Endothelial cell (in vitro differentiated cells): ENCODE measurements around the gene TRAF3IP1. TPM values are rescaled to one million over a fixed set of nuclear protein-coding genes. Genes with fewer than 3 reads are reported as not detected.
A peak's percentile ranks its signal among the peaks of the same experiment; 100 is the strongest.

Experiments used
- DNase-seq: peaks from one replicate; pipeline ENCODE4 v3.0.0; 2021; ENCODE audit warnings: low spot score
- H3K27ac Mint-ChIP-seq: one replicate; pipeline ENCODE4 v1.8.0; 2021; ENCODE audit warnings: mixed read lengths, inconsistent platforms; ENCODE audit not compliant: unreplicated experiment
- H3K27me3 Mint-ChIP-seq: one replicate; pipeline ENCODE4 v1.8.0; 2021; ENCODE audit warnings: mild to moderate bottlenecking, moderate library complexity, mixed read lengths, inconsistent platforms; ENCODE audit not compliant: unreplicated experiment
- H3K36me3 Mint-ChIP-seq: one replicate; pipeline ENCODE4 v1.8.0; 2021; ENCODE audit warnings: mild to moderate bottlenecking, low read depth, mixed read lengths, inconsistent platforms; ENCODE audit not compliant: unreplicated experiment
- H3K4me1 Mint-ChIP-seq: one replicate; pipeline ENCODE4 v1.8.0; 2021; ENCODE audit warnings: mild to moderate bottlenecking, mixed read lengths, inconsistent platforms; ENCODE audit not compliant: unreplicated experiment
- H3K4me3 Mint-ChIP-seq: one replicate; pipeline ENCODE4 v1.8.0; 2021; ENCODE audit warnings: mild to moderate bottlenecking, mixed read lengths, inconsistent platforms; ENCODE audit not compliant: unreplicated experiment
- H3K9me3 Mint-ChIP-seq: one replicate; pipeline ENCODE4 v1.8.0; 2021; ENCODE audit warnings: mixed read lengths, inconsistent platforms; ENCODE audit not compliant: unreplicated experiment
- CTCF ChIP-seq: fragments of 200-600 bp; sonication (generic); IDR thresholded peaks from one replicate; pipeline ENCODE4 v1.5.0; 2021; ENCODE audit warnings: antibody characterized with exemption; ENCODE audit not compliant: unreplicated experiment
- total RNA-seq: library from RNA; stranded (reverse); fragmentation: NEBNext Ultra II Directional; extraction: Animal tissue kit (Norgen Biotek cat#: 25700); gene quantifications from one replicate; pipeline ENCODE4 v1.2.1, GENCODE V29; 2021; ENCODE audit not compliant: unreplicated experiment

TRAF3IP1 gene
- total RNA-seq, 1 donor from 2014 or later = 17.1 TPM

GRCh38 chr2:238313289-238313990 is 6.9 kb upstream of the TRAF3IP1 start:
- Mint-ChIP-seq H3K4me1 (no peaks in the 10 kb centered on the region), H3K9me3 (no peaks in the 10 kb centered on the region)

GRCh38 chr2:238313991-238314350 is 6.3 kb upstream of the TRAF3IP1 start:
- Mint-ChIP-seq H3K9me3 (no peaks in the 10 kb centered on the region), H3K4me1 (no peaks in the 10 kb centered on the region), H3K4me3 (no peak overlapping the region), H3K36me3 (no peaks in the 10 kb centered on the region), H3K27ac (no peak overlapping the region), H3K27me3 (peaks cover under 1% of the 10 kb centered on the region)
- DNase-seq = no peak
- TF ChIP-seq CTCF = no peak

More at GRCh38 chr2:238313289-238313990, 6.9 kb upstream of the TRAF3IP1 start:
- Mint-ChIP-seq H3K4me3 (no peak overlapping the region), H3K27ac (no peak overlapping the region), H3K27me3 (no peaks in the 10 kb centered on the region), H3K36me3 (no peaks in the 10 kb centered on the region)
- no peak for DNase-seq
- TF ChIP-seq CTCF = no peak

GRCh38 chr2:238314576-238314975 is 5.7 kb upstream of the TRAF3IP1 start:
- DNase-seq = no peak
- H3K4me3 Mint-ChIP-seq = no peak overlapping the region
- no peaks in the 10 kb centered on the region for H3K9me3 Mint-ChIP-seq
- H3K27me3 Mint-ChIP-seq = peaks cover 5% of the 10 kb centered on the region
- H3K36me3 Mint-ChIP-seq = no peaks in the 10 kb centered on the region
- TF ChIP-seq CTCF = no peak
- no peak overlapping the region for H3K27ac Mint-ChIP-seq
- H3K4me1 Mint-ChIP-seq = peaks cover 3% of the 10 kb centered on the region

- DNase-seq = no peak
- Mint-ChIP-seq H3K36me3 (no peaks in the 10 kb centered on the region), H3K27ac (no peak overlapping the region), H3K9me3 (no peaks in the 10 kb centered on the region), H3K4me1 (peaks cover 6% of the 10 kb centered on the region), H3K4me3 (no peak overlapping the region), H3K27me3 (peaks cover 7% of the 10 kb centered on the region)
- TF ChIP-seq CTCF = no peak
Measured at GRCh38 chr2:238315031-238315595, 5.2 kb upstream of the TRAF3IP1 start.

- no peaks in the 10 kb centered on the region for H3K9me3 Mint-ChIP-seq
- TF ChIP-seq CTCF = no peak
- peak; percentile 33 for DNase-seq
- H3K36me3 Mint-ChIP-seq = peaks cover 10% of the 10 kb centered on the region
- H3K4me3 Mint-ChIP-seq = peak overlapping the region; percentile 91
- H3K27me3 Mint-ChIP-seq = peaks cover 10% of the 10 kb centered on the region
- H3K4me1 Mint-ChIP-seq = peaks cover 12% of the 10 kb centered on the region
- no peak overlapping the region for H3K27ac Mint-ChIP-seq
Measured at GRCh38 chr2:238320648-238321281, 447 bp downstream of the TRAF3IP1 start.
